ENCODE results near the gene JSRP1. TPM values are rescaled to one million over a fixed set of nuclear protein-coding genes. Genes with fewer than 3 reads are reported as not detected.

JSRP1 gene
- total RNA-seq, 1 donor from 2014 or later = 0.49 TPM

DNA sequence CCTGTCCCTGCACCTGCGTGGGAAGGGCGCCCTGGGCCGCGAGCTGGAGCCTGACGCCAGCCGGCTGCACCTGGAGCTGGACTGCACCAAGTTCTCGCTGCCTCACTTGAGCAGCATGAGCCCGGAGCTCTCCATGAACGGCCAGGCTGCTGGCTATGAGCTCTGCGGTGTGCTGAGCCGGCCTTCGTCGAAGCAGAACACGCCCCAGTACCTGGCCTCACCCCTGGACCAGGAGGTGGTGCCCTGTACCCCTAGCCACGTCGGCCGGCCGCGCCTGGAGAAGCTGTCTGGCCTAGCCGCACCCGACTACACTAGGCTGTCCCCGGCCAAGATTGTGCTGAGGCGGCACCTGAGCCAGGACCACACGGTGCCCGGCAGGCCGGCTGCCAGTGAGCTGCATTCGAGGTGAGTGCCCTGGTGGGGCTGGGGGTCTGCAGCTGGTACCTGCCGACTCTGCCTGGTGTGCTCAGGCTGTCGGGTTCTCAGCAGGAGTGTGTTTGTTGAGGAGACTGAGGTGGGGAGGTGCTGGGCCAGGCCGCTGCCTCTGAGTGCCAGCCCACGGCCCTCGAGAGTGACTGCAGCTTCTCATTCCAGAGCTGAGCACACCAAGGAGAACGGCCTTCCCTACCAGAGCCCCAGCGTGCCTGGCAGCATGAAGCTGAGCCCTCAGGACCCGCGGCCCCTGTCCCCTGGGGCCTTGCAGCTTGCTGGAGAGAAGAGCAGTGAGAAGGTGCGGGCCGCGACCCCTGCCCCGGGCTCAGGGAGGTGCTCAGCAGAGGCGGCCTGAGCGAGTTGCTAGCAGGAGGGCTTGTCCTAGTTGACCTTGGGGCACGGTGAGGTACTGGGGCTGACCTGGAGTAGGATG, 39.6 kb downstream of the JSRP1 start:
- DNase-seq (ENCODE audit: low spot score) = no peak

DNA sequence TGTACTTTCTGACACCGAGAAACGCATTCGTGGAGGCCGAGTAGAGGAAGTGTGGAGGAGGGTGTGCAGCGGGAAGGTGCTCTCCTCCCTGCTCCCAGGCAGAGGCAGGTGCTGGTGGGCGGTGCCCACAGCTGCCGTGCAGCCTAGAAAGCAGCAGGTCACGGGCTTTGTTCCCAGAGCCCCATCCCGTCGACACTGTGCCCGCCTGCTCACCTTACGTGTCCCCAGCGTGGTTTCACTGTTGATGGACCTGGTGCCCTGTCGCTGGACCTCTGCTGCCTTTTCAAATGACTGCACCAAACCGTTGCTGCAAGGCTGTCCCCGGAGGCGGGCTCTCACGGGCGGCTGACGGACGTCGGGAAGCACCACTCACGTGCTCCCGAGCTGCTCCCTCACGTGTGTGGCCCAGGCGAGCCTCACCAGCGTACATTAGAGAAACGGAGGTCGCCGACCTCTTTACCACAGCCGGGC, 40.9 kb downstream of the JSRP1 start:
- no peak for DNase-seq (ENCODE audit: low spot score)

DNA sequence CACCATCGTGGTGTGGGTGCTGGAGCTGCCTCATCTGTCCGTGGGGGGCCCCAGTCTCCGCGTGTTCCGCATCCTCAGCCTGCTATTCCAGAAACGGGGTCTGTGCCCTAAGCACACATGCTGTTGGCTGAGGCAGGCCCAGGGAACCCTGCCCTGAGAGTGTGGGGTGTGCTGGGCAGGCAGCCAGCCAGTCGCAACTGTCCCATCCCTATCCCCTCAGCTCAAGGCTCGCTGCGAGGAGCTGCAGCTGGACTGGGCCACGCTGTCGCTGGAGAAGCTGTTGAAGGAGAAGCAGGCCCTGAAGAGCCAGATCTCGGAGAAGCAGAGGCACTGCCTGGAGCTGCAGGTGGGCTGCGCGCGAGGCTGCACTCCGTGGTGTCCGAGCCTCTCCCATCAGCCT, 42.0 kb downstream of the JSRP1 start:
- DNase-seq (ENCODE audit: low spot score) = no peak

DNA sequence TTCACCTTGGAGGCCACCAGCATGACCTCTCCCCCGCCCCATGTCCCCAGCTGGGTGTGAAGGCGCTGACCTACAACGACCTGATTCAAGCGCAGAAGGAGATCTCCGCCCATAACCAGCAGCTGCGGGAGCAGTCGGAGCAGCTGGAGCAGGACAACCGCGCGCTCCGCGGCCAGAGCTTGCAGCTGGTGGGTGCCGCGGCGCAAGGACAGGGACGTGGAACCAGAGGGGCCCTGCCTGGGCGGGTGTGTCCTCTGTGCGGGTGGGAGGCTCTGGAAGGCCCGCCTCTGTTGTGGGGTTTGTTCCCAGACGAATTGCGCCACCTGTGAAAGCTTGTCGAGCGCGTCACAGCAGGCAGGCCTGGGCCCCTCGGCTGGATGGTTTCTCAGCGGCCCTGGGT, 42.4 kb downstream of the JSRP1 start:
- no peak for DNase-seq (ENCODE audit: low spot score)

DNA sequence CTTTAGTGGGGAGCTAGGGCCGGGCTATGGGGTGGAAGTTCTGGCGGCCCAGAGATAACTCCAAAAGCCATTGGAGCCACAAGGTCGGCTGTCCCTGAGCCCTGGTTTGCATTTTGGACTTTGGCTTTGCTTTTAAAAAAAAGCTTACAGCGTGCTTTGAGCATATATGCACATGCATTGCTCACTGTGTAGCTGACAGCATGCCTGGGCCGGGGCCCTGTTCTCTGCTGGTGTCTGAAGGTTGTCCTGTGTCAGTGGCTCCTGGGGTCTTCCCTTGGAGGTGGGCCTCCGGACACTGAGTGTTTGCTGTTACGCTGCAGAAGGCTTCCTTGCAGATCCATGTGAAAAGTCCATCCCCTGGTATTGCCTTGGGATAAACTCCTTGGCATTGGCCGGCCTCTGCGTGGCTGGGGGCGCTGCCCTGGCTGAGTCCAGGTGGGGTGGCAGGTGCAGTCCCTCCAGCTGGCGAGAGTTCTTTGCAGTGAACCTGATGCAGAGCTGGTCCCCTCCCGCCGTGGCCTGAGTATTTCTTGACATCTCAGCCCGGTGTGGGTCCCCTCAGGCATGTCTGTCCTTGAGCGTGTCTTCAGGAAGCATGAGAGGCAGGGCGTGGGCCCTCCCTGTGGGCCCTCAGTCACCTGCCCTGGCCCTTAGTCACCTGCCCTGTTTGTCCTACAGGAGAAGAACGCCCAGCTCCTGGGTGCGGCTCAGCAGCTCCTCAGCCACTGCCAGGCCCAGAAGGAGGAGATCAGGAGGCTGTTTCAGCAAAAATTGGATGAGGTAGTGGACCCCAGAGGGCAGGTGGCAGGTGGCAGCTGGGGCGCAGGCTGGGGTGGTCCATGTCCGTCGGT, 43.1 kb downstream of the JSRP1 start:
- DNase-seq (ENCODE audit: low spot score) = no peak

DNA sequence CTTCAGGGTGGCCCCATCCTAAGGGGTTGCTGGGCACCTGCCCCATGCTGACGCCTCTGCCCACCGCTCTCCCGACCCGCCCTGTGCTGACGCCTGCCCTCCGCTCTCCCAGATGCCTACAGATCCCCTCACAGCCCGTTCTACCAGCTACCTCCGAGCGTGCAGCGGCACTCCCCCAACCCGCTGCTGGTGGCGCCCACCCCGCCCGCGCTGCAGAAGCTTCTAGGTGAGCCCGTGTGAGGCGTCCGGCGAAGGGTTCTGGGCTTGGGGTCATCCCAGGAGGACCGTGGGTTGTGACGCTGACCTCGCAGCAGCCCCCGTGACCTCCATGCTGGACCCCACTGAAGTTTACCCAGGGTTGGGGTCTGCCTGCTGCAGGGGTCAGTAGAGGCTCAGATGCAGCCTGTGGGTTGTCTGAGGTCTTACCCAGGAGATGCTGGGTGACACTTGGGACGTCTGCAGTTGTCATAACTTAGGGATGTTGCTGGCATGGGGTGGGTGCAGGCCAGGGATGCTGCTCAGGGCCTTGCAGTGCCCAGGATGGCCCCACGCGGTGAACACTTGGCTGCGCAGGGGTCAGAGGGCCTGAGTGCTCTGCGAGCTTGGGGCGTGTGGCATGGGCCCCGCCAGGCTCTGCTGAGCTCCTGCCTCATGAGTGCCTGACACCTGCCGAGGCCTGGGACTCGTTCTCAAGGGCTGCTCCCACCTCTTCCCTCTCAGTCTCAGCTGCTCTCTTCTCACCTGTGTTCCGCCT, 45.1 kb downstream of the JSRP1 start:
- DNase-seq (ENCODE audit: low spot score) = no peak

DNA sequence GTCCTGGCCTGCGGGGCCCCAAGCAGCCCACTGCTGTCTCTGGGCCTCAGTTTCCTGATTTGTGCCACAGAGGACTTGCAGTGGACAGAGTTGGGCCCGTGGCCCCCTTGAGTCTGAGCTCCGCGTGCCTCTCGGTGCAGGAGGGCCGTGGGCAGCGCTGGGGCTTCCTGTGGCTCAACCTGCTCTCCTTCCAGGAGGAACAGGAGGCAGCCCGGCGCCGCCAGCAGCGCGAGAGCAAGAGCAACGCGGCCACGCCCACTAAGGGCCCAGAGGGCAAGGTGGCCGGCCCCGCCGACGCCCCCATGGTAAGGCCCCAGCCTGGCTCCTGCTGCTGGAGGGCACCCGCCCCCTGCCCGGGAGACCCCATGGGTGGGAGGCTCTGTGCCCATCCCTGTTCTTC, 46.0 kb downstream of the JSRP1 start:
- no peak for DNase-seq (ENCODE audit: low spot score)

DNA sequence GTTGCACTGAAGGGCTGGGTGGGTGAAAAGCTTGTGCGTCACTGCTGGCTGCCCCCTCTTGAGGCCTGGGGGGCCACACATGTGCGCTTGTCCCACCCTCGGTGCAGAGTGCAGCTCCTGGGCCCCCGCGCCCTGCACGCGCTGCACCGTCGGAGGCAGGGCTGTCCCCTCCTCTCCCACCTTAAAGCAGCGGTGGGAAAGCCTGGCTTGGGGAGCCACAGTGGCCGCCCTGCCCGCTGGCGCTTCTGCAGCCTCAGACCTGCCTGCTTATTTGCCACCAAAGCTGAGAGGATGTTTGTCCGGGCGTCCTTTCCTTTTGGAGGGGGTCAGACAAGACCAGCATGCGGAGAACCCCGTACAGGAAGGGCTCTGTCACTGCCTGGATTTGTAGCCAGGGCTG, 46.8 kb downstream of the JSRP1 start:
- no peak for DNase-seq (ENCODE audit: low spot score)

DNA sequence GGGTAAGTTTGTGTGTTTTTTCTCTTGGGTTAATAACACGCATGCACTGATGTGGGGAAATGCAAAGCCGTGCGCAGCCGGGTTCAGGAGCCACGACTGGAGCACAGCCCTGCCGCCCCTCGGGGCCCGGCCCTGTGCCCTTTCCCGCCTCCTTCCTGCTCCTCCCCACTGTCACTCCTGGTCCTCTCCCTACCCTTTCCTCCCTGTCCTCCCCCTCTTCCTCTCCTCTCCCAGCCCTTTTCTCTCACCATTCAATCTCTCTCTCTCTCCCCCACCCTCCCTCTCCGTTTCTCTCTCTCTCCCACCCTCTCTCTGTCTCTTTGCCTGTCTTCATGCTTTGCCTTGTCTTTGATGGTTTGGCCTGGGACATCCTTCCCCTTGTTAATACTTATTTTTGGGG, 47.2 kb downstream of the JSRP1 start:
- no peak for DNase-seq (ENCODE audit: low spot score)

DNA sequence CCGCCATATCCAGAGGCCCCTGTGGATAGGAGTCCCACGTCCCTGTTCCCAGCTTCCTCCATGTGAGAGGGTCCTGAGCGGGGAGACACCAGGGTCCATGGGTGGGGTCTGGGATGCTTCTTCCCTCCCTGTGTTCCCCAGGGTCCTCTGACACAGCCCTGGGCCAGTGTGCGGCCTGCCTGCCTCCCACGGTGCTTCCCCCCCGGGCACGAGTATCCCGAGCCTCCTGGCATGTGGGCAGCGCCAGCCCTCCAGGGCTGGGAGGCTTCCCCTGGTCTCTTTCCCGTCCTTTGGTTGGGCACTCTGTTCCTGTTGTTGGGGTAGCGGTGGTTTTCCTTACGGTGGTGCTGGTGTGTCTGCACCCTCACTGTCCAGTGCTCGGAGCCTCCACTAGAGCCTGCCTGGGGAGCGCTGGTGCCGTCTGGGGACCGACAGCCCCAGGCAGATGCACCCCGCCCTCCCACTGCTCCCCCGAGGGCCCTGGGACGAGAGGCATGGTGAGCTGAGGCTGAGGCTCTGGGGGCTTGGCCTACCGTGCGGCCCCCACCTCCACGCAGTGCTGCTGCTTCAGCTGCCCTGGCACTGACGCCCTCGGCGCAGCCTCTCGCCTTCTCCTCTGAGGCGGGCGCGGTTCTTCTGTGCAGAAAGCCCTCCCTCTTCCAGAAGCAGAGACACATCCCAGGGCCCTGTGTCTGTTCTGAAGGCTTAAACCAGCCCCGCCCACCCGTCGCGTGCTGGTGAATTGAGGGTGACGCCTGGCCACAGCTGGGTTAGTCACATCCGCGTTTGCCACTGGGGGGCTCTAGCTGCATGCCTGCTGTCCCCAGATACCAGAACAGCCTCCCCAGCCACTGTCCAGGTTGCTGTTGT, 48.0 kb downstream of the JSRP1 start:
- DNase-seq (ENCODE audit: low spot score) = no peak

DNA sequence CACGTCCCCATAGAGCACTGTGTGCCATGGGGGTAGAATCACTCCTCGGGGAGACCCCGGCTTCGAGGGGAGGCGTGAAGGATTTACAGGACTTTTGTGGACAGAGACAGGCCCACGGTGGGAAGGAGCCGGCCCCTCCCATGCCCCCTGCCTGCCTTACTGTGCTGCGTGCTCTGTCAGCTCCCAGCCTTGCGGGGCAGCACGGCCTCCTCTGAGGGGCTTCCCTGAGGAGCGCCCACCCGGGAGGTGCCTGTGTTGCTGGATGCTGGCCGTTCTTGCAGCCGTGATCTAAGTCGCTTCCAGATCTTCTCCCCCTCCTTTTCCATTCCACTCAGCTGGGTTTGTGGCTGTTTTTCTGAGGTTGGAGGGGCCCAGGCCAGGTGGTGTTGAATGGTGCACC, 49.2 kb downstream of the JSRP1 start:
- no peak for DNase-seq (ENCODE audit: low spot score)

DNA sequence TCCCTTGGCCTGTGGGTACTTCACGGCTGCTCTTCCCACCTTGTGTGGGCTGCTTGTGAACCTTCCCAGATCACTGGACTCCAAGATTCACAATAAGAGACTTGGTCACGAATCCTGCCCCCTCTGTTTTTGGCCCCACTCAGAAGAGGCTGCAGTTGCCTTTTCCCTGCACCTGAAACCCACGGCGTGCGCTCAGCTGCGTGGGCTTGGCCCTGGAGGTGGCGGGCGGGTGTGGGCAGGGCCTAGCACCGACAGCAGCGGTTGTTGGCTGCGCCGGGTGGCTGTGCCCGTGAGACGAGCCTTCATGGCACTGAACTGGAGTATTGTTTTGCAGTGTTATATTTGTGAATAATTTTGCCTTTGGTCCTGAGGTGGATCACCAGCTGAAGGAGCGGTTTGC, 53.9 kb downstream of the JSRP1 start:
- no peak for DNase-seq (ENCODE audit: low spot score)

Other genes starting within 250 kb of the JSRP1 start
- 102 TPM for gene BTBD2, start 240.7 kb downstream of the JSRP1 start, total RNA-seq
- 151 TPM for gene MKNK2, start 205.2 kb downstream of the JSRP1 start, total RNA-seq
- 51.0 TPM for gene MOB3A, start 160.1 kb downstream of the JSRP1 start, total RNA-seq
- 5.9 TPM for gene IZUMO4, start 159.5 kb downstream of the JSRP1 start, total RNA-seq
- 148 TPM for gene AP3D1, start 104.9 kb downstream of the JSRP1 start, total RNA-seq
- gene DOT1L, start 92.5 kb downstream of the JSRP1 start, total RNA-seq = 41.9 TPM
- 52.0 TPM for gene PLEKHJ1, start 20.1 kb downstream of the JSRP1 start, total RNA-seq
- gene SF3A2, start 19.6 kb downstream of the JSRP1 start, total RNA-seq = 65.8 TPM
- 1.3 TPM for gene AMH, start 7.1 kb downstream of the JSRP1 start, total RNA-seq
- 0.99 TPM for gene PEAK3, start 25.8 kb upstream of the JSRP1 start, total RNA-seq
- not detected for gene LINGO3, start 51.7 kb upstream of the JSRP1 start, total RNA-seq
- gene LSM7, start 72.2 kb upstream of the JSRP1 start, total RNA-seq = 85.0 TPM
- 70.3 TPM for gene SPPL2B, start 72.3 kb upstream of the JSRP1 start, total RNA-seq
- gene TMPRSS9, start 103.8 kb upstream of the JSRP1 start, total RNA-seq = not detected
- gene TIMM13, start 171.2 kb upstream of the JSRP1 start, total RNA-seq = 87.0 TPM
- gene LMNB2, start 200.5 kb upstream of the JSRP1 start, total RNA-seq = 27.5 TPM
- gene GADD45B, start 219.7 kb upstream of the JSRP1 start, total RNA-seq = 55.3 TPM

Measured in ureter (tissue), 1 donor.